Activated CD4-positive, alpha-beta T cell treated with anti-CD3 and anti-CD28 coated beads for 36 hours (primary cell): ENCODE measurements around the gene THADA. TPM values are rescaled to one million over a fixed set of nuclear protein-coding genes. Genes with fewer than 3 reads are reported as not detected.

Experiments
- total RNA-seq, 2 experiments: library from RNA; stranded (reverse); gene quantifications; one replicate each; pipeline ENCODE4 v1.2.3, GENCODE V29; 2021

THADA gene
- total RNA-seq, 2 experiments from 2014 or later, result 32.5 to 36.6 TPM

Other genes with a start within 250 kb of the THADA start
- 1 to 10 TPM; 1.5 to 2.2 TPM for gene PLEKHH2, start 41.2 kb upstream of the THADA start, total RNA-seq
- gene C1GALT1C1L, start 80.4 kb upstream of the THADA start, total RNA-seq, result not detected
- gene DYNC2LI1, start 178.0 kb upstream of the THADA start, total RNA-seq, result 10 to 100 TPM; 19.5 to 28.4 TPM
- gene ABCG5, start 242.8 kb upstream of the THADA start, total RNA-seq, result not detected
- gene ABCG8, start 242.9 kb upstream of the THADA start, total RNA-seq, result not detected